Rectal smooth muscle tissue (tissue), 1 donor: ENCODE data around the gene DLGAP1.

Source experiments
- H3K27ac ChIP-seq: one replicate; pipeline ENCODE4 v1.7.0; 2013; ENCODE audit warnings: low read depth, low read length, inconsistent platforms
- H3K27me3 ChIP-seq: one replicate; pipeline ENCODE4 v1.7.0; 2013; ENCODE audit warnings: low read length; ENCODE audit not compliant: control insufficient read depth, insufficient read depth
- H3K36me3 ChIP-seq: one replicate; pipeline ENCODE4 v1.7.0; 2013; ENCODE audit warnings: low read length; ENCODE audit not compliant: control insufficient read depth, insufficient read depth
- H3K4me1 ChIP-seq: one replicate; pipeline ENCODE4 v1.7.0; 2013; ENCODE audit warnings: low read length; ENCODE audit not compliant: control insufficient read depth, insufficient read depth
- H3K4me3 ChIP-seq: one replicate; pipeline ENCODE4 v1.7.0; 2013; ENCODE audit warnings: low read length
- H3K9ac ChIP-seq: one replicate; pipeline ENCODE4 v1.7.0; 2013; ENCODE audit warnings: low read length

The DLGAP1 gene

DNA sequence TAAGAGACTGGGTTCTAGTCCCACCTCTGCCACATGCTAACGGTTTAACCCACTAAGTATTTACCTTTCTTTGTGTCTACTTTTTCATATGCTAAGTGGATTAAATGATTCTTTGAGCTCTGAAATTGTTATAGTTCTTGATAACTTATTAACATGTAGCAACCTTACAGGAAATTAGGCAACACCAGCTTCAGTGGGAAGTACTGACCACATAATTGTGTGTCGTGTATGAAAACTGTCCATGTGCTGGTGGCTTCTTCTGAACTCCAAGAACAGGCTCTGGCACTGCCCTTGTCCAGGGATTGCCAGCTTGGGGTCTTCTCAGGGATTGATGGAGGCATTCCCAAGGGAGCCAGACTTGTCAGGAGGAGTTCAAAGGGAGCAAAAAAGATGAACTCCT lies 577.4 kb downstream of the DLGAP1 start:
- no peak overlapping the region for H3K27ac ChIP-seq
- H3K4me1 ChIP-seq: no peaks in the 10 kb centered on the region
- H3K36me3 ChIP-seq: no peaks in the 10 kb centered on the region
- H3K4me3 ChIP-seq: no peak overlapping the region
- H3K9ac ChIP-seq: no peak overlapping the region
- no peaks in the 10 kb centered on the region for H3K27me3 ChIP-seq

DNA sequence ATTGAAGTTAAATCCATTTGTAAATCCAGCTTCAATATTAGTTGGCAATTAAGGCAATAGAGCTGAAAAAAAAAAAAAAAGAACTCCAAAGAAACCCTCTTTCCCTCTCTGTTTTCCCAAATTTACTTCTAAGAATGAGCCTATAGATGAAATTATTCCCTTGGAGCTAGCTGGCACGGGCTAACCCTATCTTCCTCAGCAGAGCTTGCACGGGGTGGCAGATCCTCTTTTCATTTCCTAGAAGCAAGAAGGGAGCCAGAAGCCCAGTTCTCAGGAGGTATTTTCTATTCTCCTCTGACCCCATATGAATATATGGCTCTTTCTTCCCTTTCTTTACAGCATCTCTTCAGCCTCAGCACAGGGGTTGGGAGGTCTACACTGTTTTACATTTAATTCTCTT lies 579.1 kb downstream of the DLGAP1 start:
- Histone ChIP-seq H3K4me3 (no peak overlapping the region), H3K4me1 (no peaks in the 10 kb centered on the region), H3K36me3 (no peaks in the 10 kb centered on the region), H3K27me3 (no peaks in the 10 kb centered on the region), H3K9ac (no peak overlapping the region), H3K27ac (no peak overlapping the region)

DNA sequence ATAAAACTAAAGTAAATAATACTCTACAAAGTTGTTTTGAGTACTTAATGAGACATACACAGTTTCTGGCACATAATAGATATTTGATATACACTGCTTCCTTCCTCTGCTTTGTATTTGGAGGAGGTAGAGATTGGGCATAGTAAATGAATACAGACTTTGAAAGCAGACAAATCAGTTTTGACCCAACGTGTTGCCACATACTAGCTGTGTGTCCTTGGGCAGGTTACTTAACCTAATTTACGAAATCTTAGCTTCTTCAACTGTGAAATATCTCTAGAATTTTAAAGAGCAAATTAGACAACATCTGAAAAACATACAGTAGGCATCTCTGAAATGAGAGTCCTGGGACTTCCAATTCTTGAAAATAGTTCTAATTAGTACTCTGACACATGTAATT lies 579.7 kb downstream of the DLGAP1 start:
- no peak overlapping the region for H3K4me3 ChIP-seq
- H3K27me3 ChIP-seq: no peaks in the 10 kb centered on the region
- H3K4me1 ChIP-seq: no peaks in the 10 kb centered on the region
- H3K9ac ChIP-seq: no peak overlapping the region
- no peak overlapping the region for H3K27ac ChIP-seq
- H3K36me3 ChIP-seq: no peaks in the 10 kb centered on the region

DNA sequence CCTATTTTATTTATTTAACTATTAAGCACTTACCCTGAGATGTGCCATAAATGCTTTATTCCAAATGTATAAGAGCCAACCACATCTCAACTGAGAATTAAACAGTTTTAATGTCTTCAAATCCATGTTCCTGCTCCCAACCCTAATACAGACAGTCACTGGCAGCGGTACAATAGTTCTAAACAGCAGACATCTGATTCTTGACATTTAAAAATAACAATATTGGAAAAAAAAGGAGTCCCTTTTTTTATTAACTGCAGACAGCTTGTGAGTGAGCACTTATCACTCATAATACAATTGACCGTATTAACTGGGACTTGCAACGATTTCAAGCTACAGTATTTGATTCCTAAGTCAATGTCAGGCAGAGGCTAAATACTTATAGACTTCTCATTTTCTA lies 580.5 kb downstream of the DLGAP1 start:
- H3K9ac ChIP-seq: no peak overlapping the region
- H3K4me3 ChIP-seq: no peak overlapping the region
- H3K4me1 ChIP-seq: no peaks in the 10 kb centered on the region
- no peaks in the 10 kb centered on the region for H3K36me3 ChIP-seq
- H3K27ac ChIP-seq: no peak overlapping the region
- H3K27me3 ChIP-seq: no peaks in the 10 kb centered on the region

DNA sequence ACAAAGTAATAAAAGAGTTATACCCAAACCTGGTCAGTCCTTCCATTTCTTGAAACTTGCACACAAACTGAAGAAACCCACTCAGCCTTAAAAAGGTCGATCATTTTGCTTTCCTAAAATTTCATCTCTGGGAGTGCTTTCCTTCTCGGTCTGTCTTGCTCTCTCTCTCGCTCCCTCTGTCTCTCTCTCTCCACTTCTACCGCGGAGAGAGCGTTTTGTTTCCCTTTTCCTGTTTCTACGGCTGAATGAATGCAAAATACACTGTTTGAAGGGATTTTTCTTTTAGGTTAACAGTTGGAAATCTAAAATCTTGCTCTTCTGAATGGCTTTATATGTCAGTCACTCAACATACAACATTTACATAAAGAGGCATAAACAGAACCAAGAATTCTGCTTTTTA lies 581.0 kb downstream of the DLGAP1 start:
- Histone ChIP-seq H3K4me1 (no peaks in the 10 kb centered on the region), H3K36me3 (no peaks in the 10 kb centered on the region), H3K9ac (no peak overlapping the region), H3K4me3 (no peak overlapping the region), H3K27me3 (no peaks in the 10 kb centered on the region), H3K27ac (no peak overlapping the region)

DNA sequence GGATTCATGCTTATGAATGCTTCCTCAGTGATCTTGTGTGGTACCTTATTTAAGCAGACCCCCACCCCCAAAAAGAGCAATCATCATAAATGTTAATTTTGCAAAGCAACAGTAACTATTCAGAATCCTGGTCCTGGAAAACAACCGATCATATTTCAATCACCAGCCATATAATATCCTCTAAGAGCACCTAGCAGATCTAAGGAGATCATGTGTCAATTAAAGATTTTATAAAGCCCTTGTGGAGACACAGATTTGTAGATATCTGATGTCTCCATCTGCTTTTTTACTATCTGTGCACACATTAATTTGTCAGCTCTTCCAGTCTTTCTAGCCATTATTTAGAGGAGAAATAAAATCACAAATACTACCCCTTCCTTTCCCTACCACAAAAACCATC lies 581.4 kb downstream of the DLGAP1 start:
- Histone ChIP-seq H3K27ac (no peak overlapping the region), H3K9ac (no peak overlapping the region), H3K27me3 (no peaks in the 10 kb centered on the region), H3K4me3 (no peak overlapping the region), H3K36me3 (no peaks in the 10 kb centered on the region), H3K4me1 (no peaks in the 10 kb centered on the region)

DNA sequence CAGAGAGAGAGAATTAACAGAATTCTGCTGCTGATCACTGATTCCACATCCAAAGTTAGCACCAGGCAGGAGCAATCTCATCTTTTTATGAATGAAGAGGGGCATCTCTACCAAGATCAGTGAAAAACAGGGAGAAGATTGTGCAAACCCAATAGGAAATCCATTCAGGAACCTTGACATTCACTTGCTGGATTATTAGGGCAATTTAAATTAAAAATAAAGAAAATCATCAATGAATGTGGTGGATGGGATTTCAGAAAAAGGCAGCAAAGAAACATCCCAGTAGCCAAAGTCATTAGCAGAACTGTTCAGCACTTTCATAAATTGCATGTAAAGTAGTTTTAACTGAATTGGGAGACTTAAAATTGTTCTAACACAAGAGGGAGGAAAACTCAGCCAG lies 581.9 kb downstream of the DLGAP1 start:
- Histone ChIP-seq H3K27ac (no peak overlapping the region), H3K4me3 (no peak overlapping the region)

DNA sequence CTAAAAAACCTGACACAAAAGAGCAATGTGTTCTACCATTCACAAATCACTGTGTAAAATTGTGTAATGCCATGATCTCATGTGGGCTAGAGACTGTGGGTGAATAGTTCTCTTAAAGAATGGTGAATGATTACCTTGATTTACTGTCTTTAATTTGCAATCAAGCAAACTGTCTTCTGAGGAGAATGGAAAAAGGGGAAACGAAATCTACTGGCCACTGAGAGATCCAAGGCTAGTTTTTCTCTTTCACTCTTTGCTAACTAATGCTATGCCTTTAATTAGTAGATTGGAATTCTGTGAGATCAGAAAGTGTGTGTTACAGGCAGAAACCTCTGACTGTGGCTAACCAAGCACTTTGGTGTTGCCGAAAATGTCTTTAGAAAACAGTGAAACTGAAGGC lies 582.5 kb downstream of the DLGAP1 start:
- Histone ChIP-seq H3K4me3 (no peak overlapping the region), H3K27ac (no peak overlapping the region), H3K4me1 (no peaks in the 10 kb centered on the region), H3K9ac (no peak overlapping the region), H3K36me3 (no peaks in the 10 kb centered on the region), H3K27me3 (no peaks in the 10 kb centered on the region)

More for the DNA sequence above, 581.9 kb downstream of the DLGAP1 start:
- H3K4me1 ChIP-seq: no peaks in the 10 kb centered on the region
- H3K27me3 ChIP-seq: no peaks in the 10 kb centered on the region
- H3K9ac ChIP-seq: no peak overlapping the region
- no peaks in the 10 kb centered on the region for H3K36me3 ChIP-seq

DNA sequence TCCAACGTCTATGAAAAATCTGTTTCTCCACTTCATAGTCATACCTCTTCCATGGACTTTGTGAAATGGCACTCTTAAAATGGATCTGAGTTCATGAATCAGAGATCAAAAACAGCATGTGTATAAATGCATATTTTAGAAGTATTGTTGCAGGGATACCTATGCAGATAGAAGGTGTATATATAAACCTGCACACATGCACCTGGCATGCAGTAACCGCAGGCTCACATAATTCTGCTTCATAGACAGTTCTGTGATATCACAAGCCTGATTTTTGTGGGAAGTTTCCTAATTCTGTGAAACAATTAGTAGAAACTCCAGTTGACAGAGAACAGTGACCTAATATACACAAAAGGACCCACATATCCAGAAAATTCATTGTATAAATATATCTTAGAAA lies 583.4 kb downstream of the DLGAP1 start:
- H3K4me1 ChIP-seq: no peaks in the 10 kb centered on the region
- no peak overlapping the region for H3K9ac ChIP-seq
- no peaks in the 10 kb centered on the region for H3K27me3 ChIP-seq
- no peak overlapping the region for H3K4me3 ChIP-seq
- H3K27ac ChIP-seq: no peak overlapping the region
- no peaks in the 10 kb centered on the region for H3K36me3 ChIP-seq

DNA sequence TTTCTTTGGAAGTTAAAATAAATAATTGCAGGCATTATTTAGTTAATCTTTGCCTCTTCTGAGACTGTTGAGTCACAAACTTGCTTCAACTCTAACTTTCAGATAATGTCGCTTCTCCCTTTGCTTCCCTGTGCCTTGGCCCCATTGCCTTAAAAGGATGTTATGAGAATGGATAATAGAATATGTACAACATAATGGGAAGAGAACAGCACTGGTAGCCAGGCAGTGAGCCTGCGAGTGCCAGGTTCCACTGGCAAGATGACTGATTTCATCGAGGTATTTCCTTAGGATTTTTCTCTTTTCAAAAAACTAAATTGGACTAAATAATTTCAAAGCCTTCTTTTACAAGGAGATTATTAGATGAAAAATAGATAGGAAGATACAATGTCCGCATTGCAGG lies 584.2 kb downstream of the DLGAP1 start:
- Histone ChIP-seq H3K36me3 (no peaks in the 10 kb centered on the region), H3K4me3 (no peak overlapping the region)

DNA sequence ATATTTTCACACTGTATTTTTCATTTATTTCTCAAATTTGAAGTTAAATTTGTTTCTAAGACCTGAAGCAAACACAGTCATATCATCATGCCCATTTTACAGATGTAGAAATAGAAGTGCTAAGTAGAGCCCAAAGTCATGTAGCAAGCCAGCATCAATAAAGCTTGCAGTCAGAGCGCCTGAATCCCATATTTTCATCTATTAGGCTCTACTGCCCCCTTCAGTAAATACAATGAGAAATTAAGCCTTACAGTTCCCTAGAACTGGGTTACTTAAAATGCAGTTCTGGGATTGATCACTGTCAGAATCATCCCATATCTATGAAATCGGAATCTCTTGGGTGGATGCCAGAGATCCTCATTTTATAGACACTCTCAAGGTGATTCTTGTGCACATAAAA lies 585.3 kb downstream of the DLGAP1 start:
- no peaks in the 10 kb centered on the region for H3K36me3 ChIP-seq
- H3K9ac ChIP-seq: no peak overlapping the region
- no peaks in the 10 kb centered on the region for H3K27me3 ChIP-seq
- no peaks in the 10 kb centered on the region for H3K4me1 ChIP-seq
- no peak overlapping the region for H3K27ac ChIP-seq
- H3K4me3 ChIP-seq: no peak overlapping the region

More for the DNA sequence above, 584.2 kb downstream of the DLGAP1 start:
- Histone ChIP-seq H3K27me3 (no peaks in the 10 kb centered on the region), H3K9ac (no peak overlapping the region), H3K4me1 (no peaks in the 10 kb centered on the region), H3K27ac (no peak overlapping the region)

DNA sequence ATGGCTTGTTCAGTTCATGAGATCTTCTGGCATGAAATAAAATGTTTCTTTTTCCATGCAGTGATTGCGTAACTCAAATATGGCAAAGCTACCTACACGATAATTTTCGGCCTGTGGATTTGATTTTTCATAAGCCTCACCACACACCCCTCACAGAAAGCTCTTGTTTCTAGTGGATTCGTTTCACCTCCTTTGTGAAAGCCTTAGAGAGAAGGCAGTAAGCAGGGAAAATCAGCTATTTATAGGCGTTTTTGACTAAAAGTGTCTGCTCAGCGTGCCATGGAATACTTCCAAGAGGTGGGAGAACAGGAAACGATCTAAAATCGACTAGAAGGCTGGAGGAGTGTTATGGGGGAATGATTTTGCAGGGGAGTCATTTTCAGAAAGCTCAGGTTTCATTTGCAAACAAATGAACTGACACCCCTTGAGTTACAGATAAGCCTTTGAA lies 587.2 kb downstream of the DLGAP1 start:
- Histone ChIP-seq H3K9ac (no peak overlapping the region), H3K27me3 (no peaks in the 10 kb centered on the region), H3K4me1 (no peaks in the 10 kb centered on the region), H3K36me3 (no peaks in the 10 kb centered on the region), H3K4me3 (no peak overlapping the region), H3K27ac (no peak overlapping the region)

DNA sequence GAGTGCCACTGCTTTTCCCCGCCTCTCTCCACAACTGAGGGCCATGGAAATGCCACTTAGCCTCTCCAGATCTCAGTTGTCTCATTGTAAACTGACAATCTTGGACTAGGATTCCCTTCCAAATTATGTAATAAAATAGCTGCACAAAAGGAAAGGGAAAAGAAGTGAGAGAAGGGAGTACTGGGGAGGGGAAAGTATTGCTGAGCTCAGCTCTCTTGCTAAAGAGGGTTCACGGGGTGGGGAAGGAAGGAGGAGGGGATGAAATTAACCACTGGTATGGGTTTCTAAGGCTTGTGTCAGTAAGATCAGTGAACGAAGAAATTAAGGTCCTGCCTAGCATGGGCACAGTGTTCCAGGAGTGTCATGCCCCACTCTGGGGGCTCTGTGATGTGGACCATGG lies 587.9 kb downstream of the DLGAP1 start:
- Histone ChIP-seq H3K27ac (no peak overlapping the region), H3K4me1 (no peaks in the 10 kb centered on the region), H3K36me3 (no peaks in the 10 kb centered on the region), H3K9ac (no peak overlapping the region), H3K27me3 (no peaks in the 10 kb centered on the region), H3K4me3 (no peak overlapping the region)
